H1 (cell line): ENCODE measurements around the gene C1D. TPM values are rescaled to one million over a fixed set of nuclear protein-coding genes. Genes with fewer than 3 reads are reported as not detected.

Source experiments
- CTCF ChIA-PET: fragments of 300-600 bp; sonication (Branson Sonifier 250); formaldehyde crosslinking; loops from one replicate; lab custom pipeline; 2021; ENCODE audit not compliant: partially characterized antibody; lab: Charles Lee
- POLR2A ChIA-PET: fragments of 300-600 bp; sonication (Branson Sonifier 250); formaldehyde crosslinking; loops from one replicate; lab custom pipeline; 2021; ENCODE audit warnings: inconsistent platforms; ENCODE audit not compliant: partially characterized antibody; lab: Charles Lee
- DNase-seq, 2 experiments: peaks; one replicate each; pipeline versions ENCODE4 v3.0.0 to v3.0.0-alpha.2; 2010 to 2022; ENCODE audit warnings: low spot score in 2 of 2, low read depth in 1 of 2, mixed read lengths in 1 of 2
- FAIRE-seq: peaks from 2 replicates; lab custom pipeline; 2011; peaks lifted over from hg19 to GRCh38; lab: Jason Lieb, UNC
- H2AFZ ChIP-seq: 2 replicates; pipeline ENCODE4 v1.8.1; 2012; ENCODE audit warnings: low read length, inconsistent platforms
- H2AK5ac ChIP-seq: 2 replicates; pipeline ENCODE4 v1.6.1; 2013; ENCODE audit warnings: low read depth, low read length
- H2BK120ac ChIP-seq: replicated peaks from 2 replicates; pipeline ENCODE3; 2013; ENCODE audit warnings: low read depth, low read length, inconsistent platforms
- H2BK12ac ChIP-seq: 2 replicates; pipeline ENCODE4 v1.6.1; 2013; ENCODE audit warnings: low read depth, low read length
- H2BK15ac ChIP-seq: 2 replicates; pipeline ENCODE4 v1.6.1; 2013; ENCODE audit warnings: low read length
- H2BK20ac ChIP-seq: 2 replicates; pipeline ENCODE4 v1.6.1; 2013; ENCODE audit warnings: low read length
- H2BK5ac ChIP-seq: 2 replicates; pipeline ENCODE4 v1.6.1; 2013; ENCODE audit warnings: low read depth, low read length
- H3K14ac ChIP-seq: 2 replicates; pipeline ENCODE4 v1.6.1; 2013; ENCODE audit warnings: inconsistent platforms; ENCODE audit not compliant: insufficient read length
- H3K18ac ChIP-seq: 2 replicates; pipeline ENCODE4 v1.6.1; 2013; ENCODE audit warnings: low read length; ENCODE audit errors: extremely low read depth
- H3K23ac ChIP-seq: 2 replicates; pipeline ENCODE4 v1.6.1; 2013; ENCODE audit warnings: inconsistent platforms; ENCODE audit not compliant: insufficient read length
- H3K23me2 ChIP-seq: 2 replicates; pipeline ENCODE4 v1.6.1; 2013; ENCODE audit warnings: low read depth, low read length
- H3K27ac ChIP-seq: 2 replicates; pipeline ENCODE4 v1.6.1; 2011; ENCODE audit warnings: low read depth, low read length, inconsistent platforms
- H3K27me3 ChIP-seq, 4 experiments: replicated peaks in 1 of 4; 1 replicate in 1 of 4; 2 replicates in 3 of 4; pipeline versions ENCODE4 v1.6.1 to v1.8.1; 2011 to 2013; ENCODE audit warnings: low read length in 3 of 4, mild to moderate bottlenecking in 3 of 4, inconsistent platforms in 2 of 4, mixed read lengths in 2 of 4, moderate library complexity in 1 of 4; ENCODE audit not compliant: control insufficient read depth in 3 of 4, insufficient read depth in 3 of 4; ENCODE audit errors: extremely low read depth in 1 of 4
- H3K36me3 ChIP-seq, 4 experiments: 2 replicates each; pipeline versions ENCODE4 v1.6.1 to v1.8.1; 2011 to 2013; ENCODE audit warnings: mild to moderate bottlenecking in 4 of 4, low read length in 3 of 4, moderate library complexity in 2 of 4, control low read depth in 1 of 4, inconsistent platforms in 1 of 4; ENCODE audit not compliant: insufficient read depth in 4 of 4, control insufficient read depth in 2 of 4
- H3K4ac ChIP-seq: replicated peaks from 2 replicates; pipeline ENCODE3; 2013; ENCODE audit warnings: low read length, low read depth, mixed read lengths, inconsistent platforms; ENCODE audit not compliant: insufficient read length
- H3K4me1 ChIP-seq, 4 experiments: replicated peaks in 1 of 4; 1 replicate in 1 of 4; 2 replicates in 3 of 4; pipeline versions ENCODE4 v1.6.1 to v1.8.1; 2011 to 2013; ENCODE audit warnings: low read length in 3 of 4, inconsistent platforms in 2 of 4, mixed read lengths in 1 of 4; ENCODE audit not compliant: insufficient read depth in 4 of 4, control insufficient read depth in 3 of 4
- H3K4me2 ChIP-seq, 2 experiments: 2 replicates each; pipeline versions ENCODE4 v1.6.1 to v1.8.1; 2011 to 2013; ENCODE audit warnings: low read depth in 2 of 2, low read length in 2 of 2, control low read depth in 1 of 2, inconsistent platforms in 1 of 2, mild to moderate bottlenecking in 1 of 2; ENCODE audit not compliant: insufficient read depth in 1 of 2
- H3K4me3 ChIP-seq, 4 experiments: fragments of 200-600, 300-600 bp in 1 of 4; sonication (generic), shearing (Covaris generic), sonication (Bioruptor Twin) in 1 of 4; 2 replicates each; pipeline versions ENCODE4 v1.5.1 to v1.8.1; 2011 to 2016; ENCODE audit warnings: low read length in 4 of 4, low read depth in 3 of 4, control low read depth in 2 of 4, inconsistent platforms in 2 of 4, mild to moderate bottlenecking in 2 of 4, mixed read lengths in 1 of 4, moderate library complexity in 1 of 4; ENCODE audit not compliant: insufficient read depth in 2 of 4; ENCODE audit errors: extremely low read depth in 1 of 4
- H3K56ac ChIP-seq: replicated peaks from 2 replicates; pipeline ENCODE3; 2013; ENCODE audit warnings: low read depth, mild to moderate bottlenecking, mixed read lengths, low read length, inconsistent platforms; ENCODE audit not compliant: insufficient read length
- H3K79me1 ChIP-seq: 2 replicates; pipeline ENCODE4 v1.6.1; 2013; ENCODE audit warnings: low read depth, low read length, control low read depth
- H3K79me2 ChIP-seq, 2 experiments: 2 replicates each; pipeline versions ENCODE4 v1.6.1 to v1.8.1; 2012 to 2013; ENCODE audit warnings: low read length in 2 of 2, mild to moderate bottlenecking in 2 of 2, inconsistent platforms in 1 of 2; ENCODE audit not compliant: insufficient read depth in 2 of 2, control insufficient read depth in 1 of 2
- H3K9ac ChIP-seq, 4 experiments: replicated peaks in 1 of 4; 1 replicate in 1 of 4; 2 replicates in 3 of 4; pipeline versions ENCODE4 v1.6.1 to v1.8.1; 2011 to 2013; ENCODE audit warnings: low read depth in 3 of 4, low read length in 3 of 4, control low read depth in 2 of 4, mild to moderate bottlenecking in 2 of 4, moderate library complexity in 2 of 4, inconsistent platforms in 1 of 4; ENCODE audit errors: extremely low read depth in 1 of 4
- H3K9me3 ChIP-seq, 2 experiments: 2 replicates each; pipeline versions ENCODE4 v1.6.1 to v1.8.1; 2012 to 2013; ENCODE audit warnings: mild to moderate bottlenecking in 2 of 2, moderate library complexity in 2 of 2, control low read depth in 1 of 2, inconsistent platforms in 1 of 2, low read depth in 1 of 2, low read length in 1 of 2, mixed read lengths in 1 of 2; ENCODE audit not compliant: insufficient read depth in 2 of 2
- H4K20me1 ChIP-seq, 2 experiments: replicated peaks in 1 of 2; 2 replicates each; pipeline versions ENCODE3 to v1.8.1; 2011 to 2013; ENCODE audit warnings: inconsistent platforms in 2 of 2, low read length in 2 of 2, mild to moderate bottlenecking in 1 of 2; ENCODE audit not compliant: insufficient read depth in 2 of 2, control insufficient read depth in 1 of 2
- H4K5ac ChIP-seq: 2 replicates; pipeline ENCODE4 v1.6.1; 2013; ENCODE audit warnings: low read length, low read depth, mixed read lengths, inconsistent platforms; ENCODE audit not compliant: insufficient read length
- H4K8ac ChIP-seq: 2 replicates; pipeline ENCODE4 v1.8.0; 2013; ENCODE audit warnings: mild to moderate bottlenecking, moderate library complexity, low read length, inconsistent platforms; ENCODE audit not compliant: insufficient read depth; ENCODE audit errors: extremely low read depth
- H4K91ac ChIP-seq: replicated peaks from 2 replicates; pipeline ENCODE3; 2013; ENCODE audit warnings: low read length, mixed read lengths, inconsistent platforms; ENCODE audit not compliant: insufficient read length
- polyA plus RNA-seq, 7 experiments: library from polyadenylated mRNA; depleted of rRNA in 3 of 7; stranded (reverse) in 5 of 7; unstranded in 2 of 7; fragments of >200 nt in 5 of 7; fragments of 200-250 nt in 2 of 7; gene quantifications; 1 replicate in 5 of 7; 2 replicates in 1 of 7; 4 replicates in 1 of 7; pipeline versions ENCODE4 v1.2.1 to v1.2.3, GENCODE V29; 2011 to 2013; ENCODE audit warnings: missing spikeins in 2 of 7, mixed read lengths in 2 of 7
- total RNA-seq: library from RNA; stranded (reverse); fragmentation: NEBNext Ultra II Directional; extraction: Animal tissue kit (Norgen Biotek cat#: 25700); gene quantifications from 2 replicates; pipeline ENCODE4 v1.2.1, GENCODE V29; 2021
- TF ChIP-seq, protein P1 (sequence below): fragments of 300-600 bp; sonication (generic); IDR thresholded peaks from 2 replicates; pipeline ENCODE4 v1.7.1; 2012; ENCODE audit warnings: low read length, moderate library complexity, mild to moderate bottlenecking, inconsistent platforms; ENCODE audit not compliant: insufficient replicate concordance

Gene C1D
- total and polyA plus RNA-seq, 2 of the 8 experiments (the other 6 are each of a cell fraction or from before 2014, with no cell fraction given), result 17.5 to 24.1 TPM

- no peak overlapping the region for H3K4me2 ChIP-seq
- H3K56ac ChIP-seq, result no peak overlapping the region
- peaks cover 0 to 29% of the 10 kb centered on the region in 2 experiments; a peak in 2 of 4 replicates for H3K79me2 ChIP-seq
- H3K23me2 ChIP-seq, result no peaks in the 10 kb centered on the region
- no peak overlapping the region for H2AK5ac ChIP-seq
- no peak overlapping the region for H3K27ac ChIP-seq
- no peaks in the 10 kb centered on the region for H3K27me3 ChIP-seq
- H2BK12ac ChIP-seq, result no peak overlapping the region
- H3K4ac ChIP-seq, result no peak overlapping the region
- no peak for DNase-seq
- ChIA-PET CTCF (no interaction called here), POLR2A (no interaction called here)
- no peak overlapping the region for H3K4me3 ChIP-seq
- no peak overlapping the region for H3K9ac ChIP-seq
- H3K18ac ChIP-seq, result no peak overlapping the region
- H2AFZ ChIP-seq, result no peak overlapping the region
- H3K23ac ChIP-seq, result no peak overlapping the region
- H3K36me3 ChIP-seq, result peaks cover 0 to 4% (median 0%) of the 10 kb centered on the region in 4 experiments; a peak in 2 of 8 replicates
- H3K14ac ChIP-seq, result no peak overlapping the region
- peaks cover 0 to 2% of the 10 kb centered on the region in 2 experiments for H4K20me1 ChIP-seq
- H2BK20ac ChIP-seq, result no peak overlapping the region
- FAIRE-seq, result no peak
- H3K9me3 ChIP-seq, result no peaks in the 10 kb centered on the region
- no peak overlapping the region for H4K8ac ChIP-seq
- H2BK5ac ChIP-seq, result no peak overlapping the region
- H2BK120ac ChIP-seq, result no peak overlapping the region
- no peak overlapping the region for H4K91ac ChIP-seq
- peaks cover 4% of the 10 kb centered on the region; the same call in 1 of the 2 replicates for H3K79me1 ChIP-seq
- no peaks in the 10 kb centered on the region for H3K4me1 ChIP-seq
- no peak overlapping the region for H2BK15ac ChIP-seq
- H4K5ac ChIP-seq, result no peak overlapping the region
- TF ChIP-seq, protein P1, sequence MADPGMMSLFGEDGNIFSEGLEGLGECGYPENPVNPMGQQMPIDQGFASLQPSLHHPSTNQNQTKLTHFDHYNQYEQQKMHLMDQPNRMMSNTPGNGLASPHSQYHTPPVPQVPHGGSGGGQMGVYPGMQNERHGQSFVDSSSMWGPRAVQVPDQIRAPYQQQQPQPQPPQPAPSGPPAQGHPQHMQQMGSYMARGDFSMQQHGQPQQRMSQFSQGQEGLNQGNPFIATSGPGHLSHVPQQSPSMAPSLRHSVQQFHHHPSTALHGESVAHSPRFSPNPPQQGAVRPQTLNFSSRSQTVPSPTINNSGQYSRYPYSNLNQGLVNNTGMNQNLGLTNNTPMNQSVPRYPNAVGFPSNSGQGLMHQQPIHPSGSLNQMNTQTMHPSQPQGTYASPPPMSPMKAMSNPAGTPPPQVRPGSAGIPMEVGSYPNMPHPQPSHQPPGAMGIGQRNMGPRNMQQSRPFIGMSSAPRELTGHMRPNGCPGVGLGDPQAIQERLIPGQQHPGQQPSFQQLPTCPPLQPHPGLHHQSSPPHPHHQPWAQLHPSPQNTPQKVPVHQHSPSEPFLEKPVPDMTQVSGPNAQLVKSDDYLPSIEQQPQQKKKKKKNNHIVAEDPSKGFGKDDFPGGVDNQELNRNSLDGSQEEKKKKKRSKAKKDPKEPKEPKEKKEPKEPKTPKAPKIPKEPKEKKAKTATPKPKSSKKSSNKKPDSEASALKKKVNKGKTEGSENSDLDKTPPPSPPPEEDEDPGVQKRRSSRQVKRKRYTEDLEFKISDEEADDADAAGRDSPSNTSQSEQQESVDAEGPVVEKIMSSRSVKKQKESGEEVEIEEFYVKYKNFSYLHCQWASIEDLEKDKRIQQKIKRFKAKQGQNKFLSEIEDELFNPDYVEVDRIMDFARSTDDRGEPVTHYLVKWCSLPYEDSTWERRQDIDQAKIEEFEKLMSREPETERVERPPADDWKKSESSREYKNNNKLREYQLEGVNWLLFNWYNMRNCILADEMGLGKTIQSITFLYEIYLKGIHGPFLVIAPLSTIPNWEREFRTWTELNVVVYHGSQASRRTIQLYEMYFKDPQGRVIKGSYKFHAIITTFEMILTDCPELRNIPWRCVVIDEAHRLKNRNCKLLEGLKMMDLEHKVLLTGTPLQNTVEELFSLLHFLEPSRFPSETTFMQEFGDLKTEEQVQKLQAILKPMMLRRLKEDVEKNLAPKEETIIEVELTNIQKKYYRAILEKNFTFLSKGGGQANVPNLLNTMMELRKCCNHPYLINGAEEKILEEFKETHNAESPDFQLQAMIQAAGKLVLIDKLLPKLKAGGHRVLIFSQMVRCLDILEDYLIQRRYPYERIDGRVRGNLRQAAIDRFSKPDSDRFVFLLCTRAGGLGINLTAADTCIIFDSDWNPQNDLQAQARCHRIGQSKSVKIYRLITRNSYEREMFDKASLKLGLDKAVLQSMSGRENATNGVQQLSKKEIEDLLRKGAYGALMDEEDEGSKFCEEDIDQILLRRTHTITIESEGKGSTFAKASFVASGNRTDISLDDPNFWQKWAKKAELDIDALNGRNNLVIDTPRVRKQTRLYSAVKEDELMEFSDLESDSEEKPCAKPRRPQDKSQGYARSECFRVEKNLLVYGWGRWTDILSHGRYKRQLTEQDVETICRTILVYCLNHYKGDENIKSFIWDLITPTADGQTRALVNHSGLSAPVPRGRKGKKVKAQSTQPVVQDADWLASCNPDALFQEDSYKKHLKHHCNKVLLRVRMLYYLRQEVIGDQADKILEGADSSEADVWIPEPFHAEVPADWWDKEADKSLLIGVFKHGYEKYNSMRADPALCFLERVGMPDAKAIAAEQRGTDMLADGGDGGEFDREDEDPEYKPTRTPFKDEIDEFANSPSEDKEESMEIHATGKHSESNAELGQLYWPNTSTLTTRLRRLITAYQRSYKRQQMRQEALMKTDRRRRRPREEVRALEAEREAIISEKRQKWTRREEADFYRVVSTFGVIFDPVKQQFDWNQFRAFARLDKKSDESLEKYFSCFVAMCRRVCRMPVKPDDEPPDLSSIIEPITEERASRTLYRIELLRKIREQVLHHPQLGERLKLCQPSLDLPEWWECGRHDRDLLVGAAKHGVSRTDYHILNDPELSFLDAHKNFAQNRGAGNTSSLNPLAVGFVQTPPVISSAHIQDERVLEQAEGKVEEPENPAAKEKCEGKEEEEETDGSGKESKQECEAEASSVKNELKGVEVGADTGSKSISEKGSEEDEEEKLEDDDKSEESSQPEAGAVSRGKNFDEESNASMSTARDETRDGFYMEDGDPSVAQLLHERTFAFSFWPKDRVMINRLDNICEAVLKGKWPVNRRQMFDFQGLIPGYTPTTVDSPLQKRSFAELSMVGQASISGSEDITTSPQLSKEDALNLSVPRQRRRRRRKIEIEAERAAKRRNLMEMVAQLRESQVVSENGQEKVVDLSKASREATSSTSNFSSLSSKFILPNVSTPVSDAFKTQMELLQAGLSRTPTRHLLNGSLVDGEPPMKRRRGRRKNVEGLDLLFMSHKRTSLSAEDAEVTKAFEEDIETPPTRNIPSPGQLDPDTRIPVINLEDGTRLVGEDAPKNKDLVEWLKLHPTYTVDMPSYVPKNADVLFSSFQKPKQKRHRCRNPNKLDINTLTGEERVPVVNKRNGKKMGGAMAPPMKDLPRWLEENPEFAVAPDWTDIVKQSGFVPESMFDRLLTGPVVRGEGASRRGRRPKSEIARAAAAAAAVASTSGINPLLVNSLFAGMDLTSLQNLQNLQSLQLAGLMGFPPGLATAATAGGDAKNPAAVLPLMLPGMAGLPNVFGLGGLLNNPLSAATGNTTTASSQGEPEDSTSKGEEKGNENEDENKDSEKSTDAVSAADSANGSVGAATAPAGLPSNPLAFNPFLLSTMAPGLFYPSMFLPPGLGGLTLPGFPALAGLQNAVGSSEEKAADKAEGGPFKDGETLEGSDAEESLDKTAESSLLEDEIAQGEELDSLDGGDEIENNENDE, result no peak
Measured at GRCh38 chr2:68046224-68046623, 16.6 kb downstream of the C1D start.
